ENCODE measurements around the gene HDAC4.
A peak's percentile ranks its signal among the peaks of the same experiment; 100 is the strongest.

Gene HDAC4

GRCh38 chr2:239262484-239263230, 138.2 kb downstream of the HDAC4 start:
- no peak for DNase-seq

GRCh38 chr2:239261796-239262483, 138.9 kb downstream of the HDAC4 start:
- DNase-seq = no peak

- DNase-seq = no peak
These were observed 139.5 kb downstream of the HDAC4 start for GRCh38 chr2:239261356-239261755.

GRCh38 chr2:239260546-239261327, 140.1 kb downstream of the HDAC4 start:
- no peak for DNase-seq

GRCh38 chr2:239259603-239260298, 141.1 kb downstream of the HDAC4 start:
- DNase-seq = no peak

DNA sequence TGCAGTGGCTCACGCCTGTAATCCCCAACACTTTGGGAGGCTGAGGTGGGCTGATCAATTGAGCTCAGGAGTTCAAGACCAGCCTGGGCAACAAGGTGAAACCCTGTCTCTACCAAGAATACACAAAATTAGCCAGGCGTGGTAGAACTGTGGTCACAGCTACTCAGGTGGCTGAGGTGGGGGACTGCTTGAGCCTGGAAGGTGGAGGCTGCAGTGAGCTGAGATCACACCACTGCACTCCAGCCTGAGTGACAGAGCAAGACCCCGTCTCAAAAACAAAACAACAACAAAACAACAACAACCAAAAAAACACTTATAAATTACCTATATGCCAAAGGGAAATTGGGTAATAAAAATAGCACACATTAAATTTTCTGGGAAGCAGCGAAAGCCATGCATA, 141.6 kb downstream of the HDAC4 start:
- no peak for DNase-seq

- no peak for DNase-seq
These were observed 142.6 kb downstream of the HDAC4 start for GRCh38 chr2:239258248-239258647.

DNA sequence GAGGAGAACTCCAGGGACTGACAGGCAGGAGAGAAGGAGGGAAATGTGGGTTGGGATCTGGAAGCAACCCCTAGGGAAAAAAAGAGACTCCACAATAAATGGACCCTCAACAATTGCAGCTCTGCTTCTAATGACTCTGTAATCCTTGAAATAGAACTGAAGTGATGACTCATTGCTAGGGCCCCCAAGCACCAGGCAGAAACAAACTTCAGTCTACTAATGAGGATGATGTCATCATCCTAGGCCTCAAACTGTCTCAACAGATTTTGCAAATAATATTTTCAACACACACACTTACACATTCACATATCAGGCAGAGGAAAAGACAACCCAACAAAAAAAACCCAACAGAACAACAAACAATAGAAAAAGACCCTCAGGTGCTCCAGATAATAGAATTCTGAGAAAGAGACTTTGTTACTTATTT, 143.3 kb downstream of the HDAC4 start:
- no peak for DNase-seq

DNA sequence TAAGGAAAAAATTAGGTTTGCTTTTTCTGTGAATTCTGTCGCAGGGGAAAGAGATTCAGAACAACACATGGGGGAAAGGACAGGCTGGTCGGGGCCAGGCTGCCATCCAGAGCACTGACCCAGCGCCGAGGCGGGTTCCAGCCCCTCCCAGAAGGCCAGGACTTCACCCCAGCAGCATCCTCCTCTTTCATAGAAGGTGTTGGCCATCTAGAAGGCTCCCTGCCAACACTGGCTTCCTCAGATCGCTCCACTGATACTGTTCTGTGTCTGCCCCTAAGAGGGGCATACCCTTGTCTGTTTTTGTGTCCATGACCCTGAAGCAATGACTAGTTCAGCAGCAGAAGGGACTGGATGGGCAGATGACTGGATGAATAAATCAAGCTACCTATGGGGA, 144.5 kb downstream of the HDAC4 start:
- no peak for DNase-seq

DNA sequence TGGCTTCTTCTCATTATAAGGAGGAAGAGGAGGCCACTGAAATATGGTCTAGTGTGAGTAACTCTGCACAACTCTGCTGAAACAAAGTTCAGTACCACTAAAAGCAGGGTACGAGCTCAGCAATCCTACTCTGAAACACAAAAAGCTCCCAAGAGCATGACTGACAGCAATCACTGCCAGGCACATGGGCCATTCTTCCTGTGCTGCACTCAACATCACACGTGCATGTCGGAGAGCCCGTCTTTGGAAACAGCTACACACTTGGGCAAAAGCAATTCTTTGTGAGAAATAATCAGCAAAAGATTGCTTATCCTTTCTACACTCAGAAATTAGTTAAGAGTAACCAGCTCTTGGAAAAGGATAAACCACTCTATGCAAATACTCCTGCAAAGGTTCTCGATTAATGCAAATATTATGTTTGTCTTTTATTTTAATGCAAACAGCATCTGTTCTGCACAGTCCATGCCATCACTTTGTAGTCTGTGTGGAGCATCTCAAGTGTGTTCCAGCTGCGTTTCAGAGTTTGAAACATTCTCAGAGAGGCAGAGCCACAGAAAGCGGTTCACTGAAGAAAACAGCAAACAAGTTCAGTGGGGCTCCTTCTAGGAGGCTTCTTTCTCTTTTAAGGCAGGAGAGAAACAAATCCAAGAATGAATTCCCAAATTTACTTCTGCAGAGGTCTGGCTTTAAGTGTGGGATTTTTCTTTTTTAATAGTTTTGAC, 145.0 kb downstream of the HDAC4 start:
- DNase-seq = no peak

GRCh38 chr2:239255218-239255617, 145.6 kb downstream of the HDAC4 start:
- no peak for DNase-seq

DNA sequence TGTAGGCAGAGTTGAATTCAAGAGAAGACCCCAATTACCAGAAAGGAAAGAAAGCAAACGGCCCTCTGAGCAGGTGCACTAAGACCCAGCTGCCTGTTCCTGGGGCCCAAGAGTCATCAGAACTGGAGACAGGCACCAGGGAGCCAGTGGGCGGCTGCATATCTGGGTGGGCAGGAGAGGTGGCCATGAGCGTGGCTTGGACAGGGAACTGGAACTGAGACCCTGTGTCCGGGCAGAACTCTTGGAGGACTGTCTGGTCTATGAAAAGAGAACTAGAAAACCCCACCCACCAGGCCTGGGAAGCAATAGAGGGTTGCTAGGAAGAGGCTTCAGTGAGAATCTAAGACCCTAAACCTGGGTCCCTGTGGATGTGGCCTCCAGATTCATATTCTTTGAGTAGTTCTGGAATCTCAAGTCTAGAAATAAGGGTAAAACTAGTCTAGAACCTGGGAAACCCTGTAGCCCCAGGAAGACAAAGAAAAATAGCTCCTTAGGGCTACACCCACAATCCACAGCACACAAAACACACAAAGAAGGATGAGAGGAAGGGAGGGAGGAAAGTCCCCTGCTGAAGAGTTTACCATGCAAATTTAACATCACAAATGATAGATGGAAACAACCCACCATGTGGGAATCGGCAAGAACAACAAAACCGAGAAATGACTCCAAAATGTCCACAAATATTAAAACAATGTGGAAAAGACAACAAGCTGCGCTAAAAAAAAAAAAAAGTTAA, 147.0 kb downstream of the HDAC4 start:
- DNase-seq = no peak

DNA sequence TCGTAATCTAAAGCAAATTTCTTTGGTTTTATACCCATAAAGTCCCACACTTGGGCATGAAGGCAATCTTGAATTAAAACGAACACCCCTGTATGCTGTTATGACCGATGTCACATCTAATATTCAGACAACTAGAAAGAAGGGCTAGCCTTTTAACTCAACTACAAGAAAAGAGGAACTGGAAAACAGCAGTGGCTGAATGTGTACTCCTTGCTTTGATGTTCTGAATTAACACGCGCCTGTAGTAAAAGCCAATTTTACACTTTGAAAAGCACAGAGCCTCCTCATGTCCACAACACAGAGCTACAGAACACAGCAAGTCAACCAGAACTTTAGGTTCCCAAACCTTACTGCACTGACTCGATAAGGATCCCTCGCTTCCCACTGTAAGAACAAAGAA, 147.6 kb downstream of the HDAC4 start:
- no peak for DNase-seq

DNA sequence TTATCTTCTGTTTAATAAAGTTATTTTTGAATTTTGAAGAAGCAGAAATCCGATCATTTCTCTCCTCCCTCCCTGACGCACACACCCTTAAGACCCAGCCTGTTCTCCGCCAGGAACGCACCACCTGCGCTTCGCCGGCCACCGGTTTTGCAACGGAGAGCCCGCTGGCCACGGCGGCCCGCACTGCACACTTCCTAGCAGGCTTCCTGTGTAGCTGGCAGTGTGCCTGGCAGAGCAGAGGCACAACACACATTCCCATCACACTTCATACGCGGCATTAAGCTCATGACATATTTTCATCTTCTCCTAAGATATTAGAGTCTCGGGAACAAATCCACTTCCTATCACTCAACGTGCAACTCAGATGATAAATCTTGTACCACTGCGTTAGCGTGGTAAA, 148.0 kb downstream of the HDAC4 start:
- no peak for DNase-seq

DNA sequence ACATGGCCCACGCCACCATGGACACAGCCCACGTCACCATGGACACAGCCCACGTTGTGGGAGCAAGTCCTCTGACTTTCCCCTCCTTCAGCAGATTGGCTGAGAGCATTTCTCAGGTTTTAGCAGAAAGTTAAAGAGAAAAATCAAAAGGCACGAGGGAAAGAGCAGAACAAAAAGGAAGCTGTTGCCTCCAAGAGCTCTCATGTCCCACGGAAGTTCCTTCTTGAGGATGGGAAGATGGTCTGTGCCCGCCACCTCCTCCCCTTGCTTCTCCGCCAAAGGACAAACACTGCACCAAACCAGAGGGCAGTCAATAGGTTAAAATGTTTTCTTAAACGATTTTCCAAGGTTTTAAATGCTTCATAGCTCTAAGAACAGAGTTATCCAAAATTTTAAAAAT, 148.4 kb downstream of the HDAC4 start:
- no peak for DNase-seq

GRCh38 chr2:239251971-239252370, 148.8 kb downstream of the HDAC4 start:
- DNase-seq = no peak

DNA sequence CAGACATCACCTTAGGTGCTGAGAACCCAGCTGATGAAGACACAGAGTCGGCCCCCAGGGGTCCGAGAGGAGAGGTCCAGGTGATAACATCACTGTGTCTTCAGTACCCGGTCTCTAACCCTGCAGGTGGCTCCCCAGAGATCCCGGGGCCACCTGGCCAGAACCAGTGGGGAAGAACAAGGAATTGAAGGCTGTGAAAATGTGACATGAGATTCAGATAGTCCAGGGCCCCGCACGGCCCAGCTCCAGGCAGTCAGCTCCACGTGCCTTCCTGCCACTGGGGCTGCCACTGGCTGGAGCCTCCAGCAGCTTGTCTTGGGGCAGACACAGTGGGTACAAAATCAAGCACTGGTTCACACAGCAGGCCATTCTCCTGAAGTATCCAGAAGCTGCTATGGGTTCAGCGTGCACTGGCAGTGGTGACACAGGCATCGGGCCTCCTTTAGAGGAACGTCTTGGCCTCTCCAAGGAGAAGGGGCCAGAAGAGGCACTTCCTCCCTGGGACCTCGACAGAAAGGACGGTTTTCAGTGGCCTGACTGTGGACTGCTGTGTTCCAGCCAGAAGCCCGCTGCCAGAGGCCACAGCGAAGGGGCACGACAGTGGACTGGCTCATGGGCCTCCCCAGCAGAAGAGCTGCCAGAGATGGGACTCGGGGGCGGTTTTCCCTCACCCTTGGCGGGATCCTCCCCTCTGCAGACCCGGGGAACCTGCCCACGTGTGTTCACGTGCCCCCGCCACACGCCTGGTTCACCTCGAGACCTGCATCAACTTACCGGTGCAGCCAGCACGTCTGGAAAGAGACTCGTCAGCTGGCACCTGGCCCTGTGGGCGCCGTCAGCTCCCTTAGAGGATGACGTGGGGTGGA, 150.4 kb downstream of the HDAC4 start:
- DNase-seq = no peak

DNA sequence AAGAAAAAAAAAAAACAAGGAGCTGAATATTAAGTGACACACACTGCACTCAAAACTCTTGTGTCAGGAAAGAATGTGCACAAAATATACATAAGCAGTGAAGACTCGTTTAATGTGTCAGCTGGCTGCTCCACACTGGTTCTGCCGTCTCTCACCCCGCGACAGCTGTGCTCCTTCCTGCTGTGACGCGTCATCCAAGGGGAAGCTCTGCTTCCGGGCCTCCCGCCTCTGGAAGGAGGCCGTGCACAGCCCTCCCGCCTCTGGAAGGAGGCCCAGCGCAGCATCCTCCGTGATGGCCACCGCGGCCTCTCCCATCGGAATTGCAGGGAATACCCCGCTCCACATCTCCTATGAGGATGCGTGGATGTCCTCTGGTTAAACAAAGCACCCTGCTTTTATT, 151.0 kb downstream of the HDAC4 start:
- peak; percentile 65 for DNase-seq

GRCh38 chr2:239249048-239249447, 151.8 kb downstream of the HDAC4 start:
- no peak for DNase-seq

DNA sequence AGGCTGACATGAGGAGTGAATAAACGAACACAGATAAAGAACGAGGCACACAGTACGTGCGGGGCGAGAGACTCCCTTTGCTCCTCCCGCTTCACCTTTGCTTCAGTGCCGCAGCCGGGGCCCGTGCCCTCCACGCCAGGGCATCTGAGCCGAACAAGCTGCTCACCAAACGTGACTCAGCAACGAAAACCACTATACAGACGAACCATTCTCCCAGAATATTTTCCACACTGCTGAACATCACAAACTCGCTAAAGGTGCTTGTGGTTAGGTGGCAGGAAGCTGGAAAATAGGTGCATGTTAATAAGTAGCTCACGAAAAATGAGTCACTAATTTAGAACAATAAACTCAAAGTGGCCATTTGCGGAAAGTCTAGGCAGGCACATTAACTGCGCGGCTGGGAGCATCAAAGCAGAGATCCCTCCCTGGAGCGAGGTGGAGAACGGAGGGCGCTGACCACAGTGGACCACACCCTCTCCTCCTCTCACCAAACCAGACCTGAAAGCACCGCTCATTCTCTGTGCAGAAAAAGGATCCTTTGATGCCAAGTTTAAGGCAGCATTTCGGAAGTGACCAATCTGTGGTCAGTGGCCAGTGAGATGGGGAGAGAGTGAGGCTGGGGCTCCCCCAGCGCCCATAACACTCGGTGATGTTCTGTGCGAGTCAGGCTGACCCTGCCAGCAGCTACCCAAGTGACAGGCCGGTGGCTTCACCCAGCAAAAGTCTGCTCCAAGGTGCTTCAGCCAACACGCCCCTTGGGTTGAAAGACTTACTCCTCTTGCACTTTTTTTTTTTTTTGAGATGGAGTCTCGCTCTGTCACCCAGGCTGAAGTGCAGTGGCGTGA, 153.2 kb downstream of the HDAC4 start:
- DNase-seq = no peak

Measured in DMS153 (cell line).